ENCODE results near the gene GDA.

DNA sequence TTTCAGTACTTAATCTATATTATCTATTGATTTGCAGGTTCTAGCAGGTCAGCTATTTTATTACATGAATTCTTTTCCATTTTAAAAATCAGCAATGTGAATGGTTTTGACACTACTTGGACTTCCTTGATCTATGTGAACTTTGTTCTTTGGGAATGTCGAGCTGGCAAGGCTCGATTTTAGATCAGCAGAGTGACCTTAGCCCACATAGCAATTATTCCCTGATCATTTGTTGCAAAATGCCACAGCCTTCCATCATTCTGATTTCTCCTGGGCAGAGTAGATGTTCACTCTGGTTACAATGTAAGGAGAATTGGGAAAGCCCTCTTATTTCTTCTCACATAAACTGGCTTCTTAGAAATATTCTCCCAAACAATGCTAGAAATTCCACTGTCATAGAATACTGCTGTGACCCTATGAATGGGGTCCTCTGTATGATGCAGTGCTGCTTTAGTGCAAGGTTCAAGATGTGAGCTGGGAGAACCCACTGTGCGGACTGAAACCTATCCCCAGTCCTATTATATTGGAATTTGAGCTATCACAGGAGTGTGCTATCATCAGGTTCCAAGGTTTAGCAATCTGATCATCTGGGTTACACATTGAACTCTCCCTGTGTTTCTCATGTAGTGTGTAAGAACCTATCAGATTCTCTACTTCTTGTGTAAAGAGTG lies 15.7 kb upstream of the GDA start:
- TF ChIP-seq CTCF (IDR thresholded peaks at IDR 0.05; ENCODE audit: low read length) (no peak), EZH2 (optimal IDR thresholded peaks at IDR 0.05; ENCODE audit: low read depth, low read length) (no peak)
